DLD1 (cell line): ENCODE data around the gene DAPK3.
"Not testable (repeated sequence)": the region's sequence is repeated elsewhere in the genome, so short reads cannot be mapped to it uniquely, and the experiment has no call there.

Experiments used
- in situ Hi-C: cut with HindIII; loops from 2 replicates; pipeline ENCODE4 v1.10.0; 2017; ENCODE audit warnings: low sequenced_read_pairs

The DAPK3 gene

GRCh38 chr19:3970808-3971598, at the start of gene DAPK3:
TSS of gene DAPK3 (minus strand) at chr19:3971099. CDS start at chr19:3969735, 1,364 bp downstream.
- in situ Hi-C loops, result no loop called here

GRCh38 chr19:4019578-4019977, 48.7 kb upstream of the DAPK3 start:
- in situ Hi-C loops, result no loop called here

- in situ Hi-C loops, result no loop called here
These were observed 48.0 kb upstream of the DAPK3 start for GRCh38 chr19:4018775-4019504.

GRCh38 chr19:4018140-4018613, 47.3 kb upstream of the DAPK3 start:
- in situ Hi-C loops, result no loop called here

- in situ Hi-C loops, result no loop called here
These were observed 46.2 kb upstream of the DAPK3 start for GRCh38 chr19:4016903-4017638.

GRCh38 chr19:4016486-4016885, 45.6 kb upstream of the DAPK3 start:
- in situ Hi-C loops, result no loop called here

- in situ Hi-C loops, result no loop called here
These were observed 45.0 kb upstream of the DAPK3 start for GRCh38 chr19:4015705-4016402.

- in situ Hi-C loops, result no loop called here
These were observed 43.9 kb upstream of the DAPK3 start for GRCh38 chr19:4014541-4015491.

- in situ Hi-C loops, result no loop called here
These were observed 43.1 kb upstream of the DAPK3 start for GRCh38 chr19:4013886-4014540.

GRCh38 chr19:4012975-4013634, 42.2 kb upstream of the DAPK3 start:
- in situ Hi-C loops, result no loop called here

- in situ Hi-C loops, result no loop called here
These were observed 41.4 kb upstream of the DAPK3 start for GRCh38 chr19:4012092-4012974.

GRCh38 chr19:4011430-4011829, 40.5 kb upstream of the DAPK3 start:
- in situ Hi-C loops, result not testable (repeated sequence)

GRCh38 chr19:4010808-4011110, 39.9 kb upstream of the DAPK3 start:
- in situ Hi-C loops, result no loop called here

GRCh38 chr19:4009990-4010807, 39.3 kb upstream of the DAPK3 start:
- in situ Hi-C loops, result no loop called here

- in situ Hi-C loops, result no loop called here
These were observed 37.1 kb upstream of the DAPK3 start for GRCh38 chr19:4007836-4008539.

- in situ Hi-C loops, result no loop called here
These were observed 36.3 kb upstream of the DAPK3 start, which contains the start of gene PIAS4 for GRCh38 chr19:4007021-4007835. TSS of gene PIAS4 (plus strand) at chr19:4007736. CDS start at chr19:4007761, 25 bp downstream.
